Peyer's patch (tissue), 4 donors: ENCODE data around the gene ZNF593. TPM values are rescaled to one million over a fixed set of nuclear protein-coding genes. Genes with fewer than 3 reads are reported as not detected.

Experiments used
- DNase-seq, 3 donors: peaks; one replicate each; pipeline ENCODE4 v3.0.0-alpha.2; 2017 to 2019
- H3K27ac ChIP-seq, 4 donors: fragments of 200-600 bp; sonication (generic); one replicate each; pipeline ENCODE4 v1.5.1; 2016 to 2019
- H3K27me3 ChIP-seq, 2 donors: fragments of 200-600 bp; sonication (generic); one replicate each; pipeline ENCODE4 v1.5.1; 2019
- H3K36me3 ChIP-seq, 3 donors: fragments of 200-600 bp; sonication (generic); one replicate each; pipeline ENCODE4 v1.5.1; 2016 to 2019
- H3K4me1 ChIP-seq, 4 donors: fragments of 200-600 bp; sonication (generic); one replicate each; pipeline ENCODE4 v1.5.1; 2016 to 2019
- H3K4me3 ChIP-seq, 4 donors: fragments of 200-600 bp; sonication (generic); 1 replicate in 3 of 4; 2 replicates in 1 of 4; pipeline ENCODE4 v1.5.1; 2016 to 2019; ENCODE audit warnings: mild to moderate bottlenecking in 1 of 4
- H3K9me3 ChIP-seq, 4 donors: fragments of 200-600 bp; sonication (generic); one replicate each; pipeline ENCODE4 v1.5.1; 2016 to 2019; ENCODE audit warnings: mild to moderate bottlenecking in 1 of 4
- CTCF ChIP-seq, 6 experiments: fragments of 450-650 bp in 4 of 6; fragments of 200-600 bp in 2 of 6; sonication (generic) in 1 of 6; IDR thresholded peaks; one replicate each; pipeline ENCODE4 v1.5.1; 2017 to 2019; ENCODE audit warnings: antibody characterized with exemption in 6 of 6, mild to moderate bottlenecking in 3 of 6, moderate library complexity in 1 of 6
- POLR2A ChIP-seq, 2 donors: fragments of 450-650 bp; IDR thresholded peaks; one replicate each; pipeline ENCODE4 v1.5.1; 2017; ENCODE audit warnings: antibody characterized with exemption in 2 of 2, mild to moderate bottlenecking in 2 of 2, moderate library complexity in 2 of 2
- total RNA-seq, 4 donors: library from RNA; depleted of rRNA; stranded (reverse); fragments of >200 nt; gene quantifications; one replicate each; pipeline ENCODE4 v1.1.0, GENCODE V29; 2016

The ZNF593 gene
- total RNA-seq, 4 donors from 2014 or later, result 11.7 to 19.5 (median 15.5) TPM

GRCh38 chr1:26130695-26131094 is 39.0 kb upstream of the ZNF593 start:
- H3K27me3 ChIP-seq, result no peaks in the 10 kb centered on the region
- no peaks in the 10 kb centered on the region for H3K36me3 ChIP-seq

DNA sequence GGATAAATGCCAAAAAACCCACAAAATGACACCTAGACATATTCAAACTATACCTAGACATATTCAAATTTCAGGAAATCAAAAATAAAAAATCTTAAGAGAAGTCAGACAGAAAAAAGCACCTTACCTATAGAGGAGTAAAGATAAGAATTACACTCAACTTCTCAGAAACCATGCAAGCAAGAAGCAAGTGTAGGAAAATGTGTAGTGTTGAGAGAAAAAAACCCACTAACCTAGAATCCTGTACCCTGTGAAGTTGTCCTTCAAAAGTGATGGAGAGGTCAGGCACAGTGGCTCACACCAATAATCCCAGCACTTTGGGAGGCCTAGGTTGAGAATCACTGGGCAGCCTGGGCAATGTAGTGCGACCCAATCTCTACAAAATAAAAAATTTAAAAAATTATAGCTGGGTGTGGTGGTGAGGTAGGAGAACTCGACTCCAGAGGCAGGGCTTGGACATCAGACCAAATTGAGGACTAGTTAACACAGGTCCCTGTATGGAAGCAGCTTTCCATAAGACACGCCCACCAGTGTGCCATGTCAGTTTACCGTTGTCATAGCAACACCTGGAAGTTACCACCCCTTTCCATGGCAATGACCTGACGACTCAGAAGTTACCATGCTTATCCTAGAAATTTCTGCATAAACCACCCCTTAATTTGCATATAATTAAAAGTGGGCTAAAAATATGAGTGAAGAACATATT is 37.4 kb upstream of the ZNF593 start:
- H3K9me3 ChIP-seq, result no peaks in the 10 kb centered on the region
- no peaks in the 10 kb centered on the region for H3K36me3 ChIP-seq
- TF ChIP-seq POLR2A (IDR thresholded peaks at IDR 0.05) (no peak), CTCF (IDR thresholded peaks at IDR 0.05) (no peak)
- DNase-seq, result no peak
- no peak overlapping the region for H3K27ac ChIP-seq
- H3K4me1 ChIP-seq, result peaks cover 0 to 8% (median 0%) of the 10 kb centered on the region in 4 donors
- no peaks in the 10 kb centered on the region for H3K27me3 ChIP-seq
- no peak overlapping the region for H3K4me3 ChIP-seq

More at GRCh38 chr1:26130695-26131094, 39.0 kb upstream of the ZNF593 start:
- Histone ChIP-seq H3K27ac (no peak overlapping the region), H3K4me3 (no peak overlapping the region), H3K9me3 (no peaks in the 10 kb centered on the region), H3K4me1 (peaks cover 0 to 14% (median 3%) of the 10 kb centered on the region in 4 donors)
- DNase-seq, result no peak
- TF ChIP-seq CTCF (IDR thresholded peaks at IDR 0.05), result no peak
- no peak for TF ChIP-seq POLR2A (IDR thresholded peaks at IDR 0.05)

DNA sequence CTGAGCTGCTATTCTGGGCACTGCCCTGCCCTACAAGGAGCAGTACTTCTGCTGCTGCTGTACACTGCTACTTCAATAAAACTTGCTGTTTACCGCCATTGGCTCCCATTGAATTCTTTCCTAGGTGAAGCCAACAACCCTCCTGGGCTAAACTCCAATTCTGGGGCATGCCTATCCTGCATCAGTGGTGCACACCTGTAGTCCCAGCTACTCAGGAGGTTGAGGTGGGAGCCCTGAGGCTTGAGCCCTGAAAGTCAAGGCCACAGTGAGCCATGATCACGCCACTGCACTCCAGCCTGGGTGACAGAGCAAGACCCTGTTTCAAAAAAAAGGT is 36.9 kb upstream of the ZNF593 start:
- H3K36me3 ChIP-seq, result no peaks in the 10 kb centered on the region
- no peak overlapping the region for H3K27ac ChIP-seq
- no peak overlapping the region for H3K4me3 ChIP-seq
- no peaks in the 10 kb centered on the region for H3K9me3 ChIP-seq
- no peak for TF ChIP-seq CTCF (IDR thresholded peaks at IDR 0.05)
- TF ChIP-seq POLR2A (IDR thresholded peaks at IDR 0.05), result no peak
- no peak for DNase-seq
- no peaks in the 10 kb centered on the region for H3K27me3 ChIP-seq
- peaks cover 0 to 4% (median 0%) of the 10 kb centered on the region in 4 donors for H3K4me1 ChIP-seq

DNA sequence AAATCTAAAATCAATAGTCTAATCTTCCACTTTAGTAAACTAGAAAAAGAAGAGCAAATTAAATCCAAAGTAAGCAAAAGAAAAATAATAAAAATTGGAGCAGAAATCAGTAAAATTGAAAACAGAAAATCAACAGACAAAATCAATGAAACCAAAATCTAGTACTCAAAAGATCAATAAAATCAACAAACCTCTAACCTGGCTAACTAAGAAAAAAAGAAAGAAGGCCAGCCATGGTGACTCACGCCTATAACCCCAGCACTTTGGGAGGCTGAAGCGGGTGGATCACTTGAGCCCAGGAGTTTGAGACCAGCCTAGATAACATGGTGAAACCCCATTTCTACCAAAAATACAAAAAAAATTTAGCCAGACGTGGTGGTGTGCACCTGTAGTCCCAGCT is 35.2 kb upstream of the ZNF593 start:
- Histone ChIP-seq H3K27ac (no peak overlapping the region), H3K27me3 (no peaks in the 10 kb centered on the region), H3K36me3 (no peaks in the 10 kb centered on the region), H3K4me1 (no peaks in the 10 kb centered on the region), H3K9me3 (no peaks in the 10 kb centered on the region), H3K4me3 (no peak overlapping the region)
- DNase-seq, result no peak
- TF ChIP-seq POLR2A (IDR thresholded peaks at IDR 0.05) (no peak), CTCF (IDR thresholded peaks at IDR 0.05) (no peak)

GRCh38 chr1:26138974-26139558 is 30.6 kb upstream of the ZNF593 start:
- no peak for DNase-seq
- Histone ChIP-seq H3K27me3 (no peaks in the 10 kb centered on the region), H3K9me3 (no peaks in the 10 kb centered on the region), H3K36me3 (no peaks in the 10 kb centered on the region), H3K4me1 (no peaks in the 10 kb centered on the region), H3K27ac (no peak overlapping the region), H3K4me3 (no peak overlapping the region)
- no peak for TF ChIP-seq CTCF (IDR thresholded peaks at IDR 0.05)
- no peak for TF ChIP-seq POLR2A (IDR thresholded peaks at IDR 0.05)
